Gastroesophageal sphincter (tissue), 3 donors: ENCODE data around the gene MARCHF6.
A peak's percentile ranks its signal among the peaks of the same experiment; 100 is the strongest.

Experiments
- EP300 ChIP-seq: sonication (generic); formaldehyde crosslinking; IDR thresholded peaks from one replicate; pipeline ENCODE4 v1.6.1; 2017; ENCODE audit warnings: antibody characterized with exemption, mild to moderate bottlenecking
- POLR2AphosphoS5 ChIP-seq: sonication (generic); formaldehyde crosslinking; IDR thresholded peaks from one replicate; pipeline ENCODE4 v1.6.1; 2017; ENCODE audit warnings: antibody characterized with exemption
- TF ChIP-seq, protein P1 (sequence below), 4 experiments: fragments of 200-600 bp in 2 of 4; fragments of 450-650 bp in 2 of 4; sonication (generic) in 1 of 4; IDR thresholded peaks; one replicate each; pipeline ENCODE4 v1.5.1; 2017 to 2019; ENCODE audit warnings: antibody characterized with exemption in 4 of 4, mild to moderate bottlenecking in 2 of 4, moderate library complexity in 2 of 4

DNA sequence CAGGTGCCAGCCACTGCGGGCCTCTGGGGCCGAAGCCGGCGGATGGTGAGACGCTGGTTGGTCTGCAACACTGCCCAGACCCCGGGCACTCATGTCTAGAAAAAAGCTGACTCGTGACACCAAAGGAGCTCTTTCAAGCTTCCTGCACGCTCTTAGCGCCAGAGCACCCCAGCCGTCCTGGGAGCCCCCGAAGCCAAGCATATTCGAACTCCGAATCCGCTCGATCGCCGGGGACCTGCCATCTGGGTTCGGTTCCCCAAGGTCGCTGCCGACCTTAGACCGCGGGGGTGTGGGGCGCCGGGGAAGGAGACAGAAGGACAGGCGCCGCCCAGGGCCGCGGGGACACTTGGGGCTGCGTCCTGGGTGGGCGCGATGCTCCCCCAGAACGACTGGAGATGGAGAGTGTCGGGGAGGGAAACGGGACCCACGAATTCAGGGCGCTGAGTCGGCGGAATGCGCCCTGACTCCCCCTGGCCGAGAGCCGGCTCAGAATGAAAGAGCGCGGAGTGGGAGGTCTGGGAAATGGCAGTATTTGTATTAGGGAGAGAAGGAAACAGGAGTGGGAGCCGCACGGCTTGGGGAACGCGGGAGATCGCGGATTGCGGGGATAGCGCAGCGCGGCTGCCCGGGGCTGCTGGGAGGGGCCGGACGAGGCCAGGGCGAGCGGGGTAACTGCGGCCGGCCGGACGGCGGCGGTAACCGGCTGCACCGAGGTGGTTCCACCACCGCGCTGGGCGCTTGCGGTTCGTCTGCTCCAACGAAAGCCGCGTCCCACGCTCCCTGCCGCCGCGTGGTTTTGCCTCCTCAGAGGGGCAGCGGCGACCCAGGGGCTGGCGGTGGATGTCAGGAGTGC is 20.1 kb upstream of the MARCHF6 start:
- TF ChIP-seq, protein P1, sequence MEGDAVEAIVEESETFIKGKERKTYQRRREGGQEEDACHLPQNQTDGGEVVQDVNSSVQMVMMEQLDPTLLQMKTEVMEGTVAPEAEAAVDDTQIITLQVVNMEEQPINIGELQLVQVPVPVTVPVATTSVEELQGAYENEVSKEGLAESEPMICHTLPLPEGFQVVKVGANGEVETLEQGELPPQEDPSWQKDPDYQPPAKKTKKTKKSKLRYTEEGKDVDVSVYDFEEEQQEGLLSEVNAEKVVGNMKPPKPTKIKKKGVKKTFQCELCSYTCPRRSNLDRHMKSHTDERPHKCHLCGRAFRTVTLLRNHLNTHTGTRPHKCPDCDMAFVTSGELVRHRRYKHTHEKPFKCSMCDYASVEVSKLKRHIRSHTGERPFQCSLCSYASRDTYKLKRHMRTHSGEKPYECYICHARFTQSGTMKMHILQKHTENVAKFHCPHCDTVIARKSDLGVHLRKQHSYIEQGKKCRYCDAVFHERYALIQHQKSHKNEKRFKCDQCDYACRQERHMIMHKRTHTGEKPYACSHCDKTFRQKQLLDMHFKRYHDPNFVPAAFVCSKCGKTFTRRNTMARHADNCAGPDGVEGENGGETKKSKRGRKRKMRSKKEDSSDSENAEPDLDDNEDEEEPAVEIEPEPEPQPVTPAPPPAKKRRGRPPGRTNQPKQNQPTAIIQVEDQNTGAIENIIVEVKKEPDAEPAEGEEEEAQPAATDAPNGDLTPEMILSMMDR (IDR thresholded peaks at IDR 0.05), result peak in 3 of 4 experiments; percentile 18 to 33 (median 28)
- TF ChIP-seq POLR2AphosphoS5 (no peak), EP300 (no peak)
